Osteoblast (primary cell): ENCODE results near the gene SEMA4A. TPM values are rescaled to one million over a fixed set of nuclear protein-coding genes. Genes with fewer than 3 reads are reported as not detected.

Experiments
- DNase-seq: peaks from one replicate; pipeline ENCODE4 v3.0.0; 2011; ENCODE audit warnings: low spot score, mixed read lengths; ENCODE audit not compliant: insufficient read length; ENCODE audit errors: missing footprints
- H2AFZ ChIP-seq: 2 replicates; pipeline ENCODE4 v1.6.0; 2011; ENCODE audit warnings: mild to moderate bottlenecking, low read length
- H3K27ac ChIP-seq: 2 replicates; pipeline ENCODE4 v1.5.1; 2011; ENCODE audit warnings: mild to moderate bottlenecking, low read depth, low read length, moderate library complexity
- H3K27me3 ChIP-seq: 2 replicates; pipeline ENCODE4 v1.6.0; 2012; ENCODE audit warnings: mild to moderate bottlenecking, control low read depth, inconsistent platforms, low read length, moderate library complexity; ENCODE audit not compliant: insufficient read depth
- H3K36me3 ChIP-seq: 2 replicates; pipeline ENCODE4 v1.5.1; 2011; ENCODE audit warnings: mild to moderate bottlenecking, low read length, control low read depth, moderate library complexity; ENCODE audit not compliant: insufficient read depth
- H3K4me1 ChIP-seq: 2 replicates; pipeline ENCODE4 v1.5.1; 2011; ENCODE audit warnings: mild to moderate bottlenecking, low read length, control low read depth, moderate library complexity; ENCODE audit not compliant: insufficient read depth
- H3K4me2 ChIP-seq: 2 replicates; pipeline ENCODE4 v1.6.0; 2011; ENCODE audit warnings: mild to moderate bottlenecking, low read length; ENCODE audit not compliant: insufficient read depth
- H3K4me3 ChIP-seq: fragments of 200-600 bp; sonication (generic); 3 replicates; pipeline ENCODE4 v1.5.1; 2012; ENCODE audit warnings: mild to moderate bottlenecking, low read length, inconsistent platforms; ENCODE audit not compliant: insufficient read depth
- H3K79me2 ChIP-seq: 2 replicates; pipeline ENCODE4 v1.6.0; 2012; ENCODE audit warnings: mild to moderate bottlenecking, low read length, control low read depth, inconsistent platforms; ENCODE audit not compliant: insufficient read depth
- H3K9me3 ChIP-seq: 2 replicates; pipeline ENCODE4 v1.5.1; 2011; ENCODE audit warnings: low read depth, low read length, control low read depth
- H4K20me1 ChIP-seq: 2 replicates; pipeline ENCODE4 v1.6.0; 2012; ENCODE audit warnings: mild to moderate bottlenecking, low read length, control low read depth; ENCODE audit not compliant: insufficient read depth
- total RNA-seq: library from RNA; depleted of rRNA; stranded (reverse); fragments of >200 nt; gene quantifications from 2 replicates; pipeline ENCODE4 v1.2.3, GENCODE V29; 2012
- TF ChIP-seq, protein P1 (sequence below): IDR thresholded peaks from 2 replicates; pipeline ENCODE4 v1.5.1; 2011; ENCODE audit warnings: mild to moderate bottlenecking, low read depth, low read length, moderate library complexity; ENCODE audit errors: extremely low read depth

SEMA4A gene
- total RNA-seq, 1 donor = 1.8 TPM

DNA sequence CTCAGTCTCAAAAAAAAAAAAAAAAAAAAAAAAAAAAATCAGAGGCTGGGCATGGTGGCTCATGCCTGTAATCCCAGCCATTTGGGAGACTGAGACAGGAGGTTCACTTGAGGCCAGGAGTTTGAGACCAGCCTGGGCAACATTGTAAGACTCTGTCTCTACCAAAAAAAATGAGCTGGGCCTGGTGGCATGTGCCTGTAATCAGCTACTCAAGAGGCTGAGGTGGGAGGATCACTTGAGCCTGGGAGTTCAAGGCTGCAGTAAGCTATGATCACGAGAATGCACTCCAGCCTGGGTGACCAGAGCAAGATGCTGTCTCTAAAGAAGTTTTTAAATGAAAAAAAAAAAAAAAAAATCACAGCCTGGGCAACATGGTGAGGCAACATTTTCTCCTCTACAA is 10.3 kb downstream of the SEMA4A start:
- no peaks in the 10 kb centered on the region for H3K79me2 ChIP-seq
- no peak for DNase-seq
- no peaks in the 10 kb centered on the region for H3K27me3 ChIP-seq
- no peaks in the 10 kb centered on the region for H3K36me3 ChIP-seq
- H3K27ac ChIP-seq = no peak overlapping the region
- peaks cover 23% of the 10 kb centered on the region for H3K4me1 ChIP-seq
- H3K4me3 ChIP-seq = no peak overlapping the region
- TF ChIP-seq, protein P1, sequence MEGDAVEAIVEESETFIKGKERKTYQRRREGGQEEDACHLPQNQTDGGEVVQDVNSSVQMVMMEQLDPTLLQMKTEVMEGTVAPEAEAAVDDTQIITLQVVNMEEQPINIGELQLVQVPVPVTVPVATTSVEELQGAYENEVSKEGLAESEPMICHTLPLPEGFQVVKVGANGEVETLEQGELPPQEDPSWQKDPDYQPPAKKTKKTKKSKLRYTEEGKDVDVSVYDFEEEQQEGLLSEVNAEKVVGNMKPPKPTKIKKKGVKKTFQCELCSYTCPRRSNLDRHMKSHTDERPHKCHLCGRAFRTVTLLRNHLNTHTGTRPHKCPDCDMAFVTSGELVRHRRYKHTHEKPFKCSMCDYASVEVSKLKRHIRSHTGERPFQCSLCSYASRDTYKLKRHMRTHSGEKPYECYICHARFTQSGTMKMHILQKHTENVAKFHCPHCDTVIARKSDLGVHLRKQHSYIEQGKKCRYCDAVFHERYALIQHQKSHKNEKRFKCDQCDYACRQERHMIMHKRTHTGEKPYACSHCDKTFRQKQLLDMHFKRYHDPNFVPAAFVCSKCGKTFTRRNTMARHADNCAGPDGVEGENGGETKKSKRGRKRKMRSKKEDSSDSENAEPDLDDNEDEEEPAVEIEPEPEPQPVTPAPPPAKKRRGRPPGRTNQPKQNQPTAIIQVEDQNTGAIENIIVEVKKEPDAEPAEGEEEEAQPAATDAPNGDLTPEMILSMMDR = no peak
- H2AFZ ChIP-seq = no peak overlapping the region
- H4K20me1 ChIP-seq = no peaks in the 10 kb centered on the region
- no peak overlapping the region for H3K4me2 ChIP-seq
- no peaks in the 10 kb centered on the region for H3K9me3 ChIP-seq

DNA sequence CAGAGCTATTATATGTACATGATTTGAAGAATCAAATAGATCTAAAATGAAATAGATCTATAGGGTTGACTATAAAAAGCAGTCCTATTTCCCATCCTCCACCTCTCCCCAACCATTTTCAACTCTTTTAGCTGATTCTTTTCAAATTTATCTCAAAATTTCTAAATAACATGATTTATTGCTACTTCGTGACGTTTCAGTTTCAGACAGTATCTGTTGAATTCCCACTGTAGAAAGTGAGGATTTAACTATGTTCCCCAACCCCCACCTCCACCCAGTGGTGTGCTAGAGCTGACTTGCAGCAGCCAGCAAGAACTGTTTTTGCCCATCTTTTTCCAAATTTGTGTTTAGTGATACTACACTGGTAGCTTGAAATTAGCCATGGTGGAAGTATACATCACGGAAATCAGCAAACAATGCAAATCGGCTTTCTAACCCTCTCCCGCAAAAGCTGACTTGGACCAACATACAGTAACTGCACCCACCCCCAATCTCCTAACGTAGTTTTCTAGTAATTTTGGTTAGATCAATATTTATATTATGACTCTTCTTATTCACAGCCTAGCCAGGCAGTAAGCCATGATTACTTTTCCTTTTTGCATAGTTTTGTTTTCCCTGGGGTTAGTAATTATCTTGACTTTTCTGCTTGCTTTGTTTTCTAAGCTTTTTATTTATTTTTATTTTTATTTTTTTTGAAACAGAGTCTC is 10.9 kb downstream of the SEMA4A start:
- Histone ChIP-seq H3K9me3 (no peaks in the 10 kb centered on the region), H3K27ac (no peak overlapping the region), H3K36me3 (no peaks in the 10 kb centered on the region), H3K4me3 (peak overlapping the region; percentile 8), H3K27me3 (no peaks in the 10 kb centered on the region), H3K4me1 (peaks cover 23% of the 10 kb centered on the region), H4K20me1 (no peaks in the 10 kb centered on the region), H3K4me2 (peak overlapping the region; percentile 63), H3K79me2 (no peaks in the 10 kb centered on the region), H2AFZ (no peak overlapping the region)
- DNase-seq = peak; percentile 89
- TF ChIP-seq, protein P1 = no peak

DNA sequence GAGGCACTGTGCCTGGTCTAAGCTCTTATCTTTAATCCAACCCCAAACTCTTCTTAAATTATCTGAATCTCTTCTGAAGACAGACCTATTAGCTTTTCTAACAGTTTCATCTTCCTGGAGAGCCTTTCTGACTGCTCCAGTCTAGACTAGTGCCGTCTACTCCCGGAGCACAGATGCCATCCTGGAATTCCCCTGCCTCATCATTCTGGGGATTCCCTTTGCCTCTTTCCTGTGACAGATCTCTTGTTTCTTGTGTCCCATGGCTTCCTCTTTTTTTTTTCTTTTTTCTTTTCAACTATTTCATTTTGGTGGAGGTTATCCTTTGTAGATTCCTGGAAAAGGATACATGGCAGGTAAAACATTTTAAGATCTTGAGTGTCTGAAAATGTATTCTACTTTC is 11.7 kb downstream of the SEMA4A start:
- no peak overlapping the region for H3K4me2 ChIP-seq
- no peak overlapping the region for H3K27ac ChIP-seq
- no peaks in the 10 kb centered on the region for H3K36me3 ChIP-seq
- no peaks in the 10 kb centered on the region for H3K9me3 ChIP-seq
- H3K4me1 ChIP-seq = peaks cover 23% of the 10 kb centered on the region
- peak; percentile 54 for DNase-seq
- H3K79me2 ChIP-seq = no peaks in the 10 kb centered on the region
- H3K4me3 ChIP-seq = no peak overlapping the region
- TF ChIP-seq, protein P1 = no peak
- no peaks in the 10 kb centered on the region for H4K20me1 ChIP-seq
- no peaks in the 10 kb centered on the region for H3K27me3 ChIP-seq
- no peak overlapping the region for H2AFZ ChIP-seq

DNA sequence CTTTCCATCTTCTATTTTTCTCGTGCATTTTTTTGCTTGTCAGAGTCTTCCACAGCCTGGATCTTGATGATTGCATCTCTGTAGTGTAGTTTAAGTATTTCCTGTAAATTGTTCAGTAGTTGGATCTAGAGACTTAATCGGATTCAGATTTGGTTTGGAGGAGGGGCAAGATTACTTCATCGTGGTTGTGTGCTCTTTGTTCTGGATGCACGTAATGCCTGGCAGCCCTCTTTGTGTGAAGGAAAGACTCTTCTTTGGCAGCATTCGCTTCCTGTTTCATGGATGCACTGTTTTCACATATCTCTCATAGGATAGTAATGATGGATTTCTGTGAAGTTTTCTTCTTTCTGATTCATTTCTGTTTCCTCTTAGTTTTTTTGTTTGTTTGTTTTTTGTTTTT is 14.2 kb downstream of the SEMA4A start:
- TF ChIP-seq, protein P1 = no peak
- Histone ChIP-seq H3K79me2 (no peaks in the 10 kb centered on the region), H3K4me1 (peaks cover 15% of the 10 kb centered on the region), H4K20me1 (no peaks in the 10 kb centered on the region), H3K36me3 (no peaks in the 10 kb centered on the region), H3K4me2 (no peak overlapping the region), H3K9me3 (no peaks in the 10 kb centered on the region), H3K4me3 (no peak overlapping the region), H3K27me3 (no peaks in the 10 kb centered on the region), H3K27ac (no peak overlapping the region), H2AFZ (no peak overlapping the region)
- no peak for DNase-seq
